GM12875 (cell line): ENCODE measurements around the gene OTUD3.
"Not testable (repeated sequence)": the region's sequence is repeated elsewhere in the genome, so short reads cannot be mapped to it uniquely, and the experiment has no call there.

Source experiments
- H3K4me3 ChIP-seq: one replicate; pipeline ENCODE4 v1.5.1; 2011; ENCODE audit warnings: low read depth, low read length, control low read depth
- TF ChIP-seq, protein P1 (sequence below): IDR thresholded peaks from 2 replicates; pipeline ENCODE4 v1.5.1; 2011; ENCODE audit warnings: low read depth, mild to moderate bottlenecking, control low read depth, inconsistent platforms, low read length, moderate library complexity, borderline replicate concordance; ENCODE audit not compliant: insufficient read depth

OTUD3 gene

DNA sequence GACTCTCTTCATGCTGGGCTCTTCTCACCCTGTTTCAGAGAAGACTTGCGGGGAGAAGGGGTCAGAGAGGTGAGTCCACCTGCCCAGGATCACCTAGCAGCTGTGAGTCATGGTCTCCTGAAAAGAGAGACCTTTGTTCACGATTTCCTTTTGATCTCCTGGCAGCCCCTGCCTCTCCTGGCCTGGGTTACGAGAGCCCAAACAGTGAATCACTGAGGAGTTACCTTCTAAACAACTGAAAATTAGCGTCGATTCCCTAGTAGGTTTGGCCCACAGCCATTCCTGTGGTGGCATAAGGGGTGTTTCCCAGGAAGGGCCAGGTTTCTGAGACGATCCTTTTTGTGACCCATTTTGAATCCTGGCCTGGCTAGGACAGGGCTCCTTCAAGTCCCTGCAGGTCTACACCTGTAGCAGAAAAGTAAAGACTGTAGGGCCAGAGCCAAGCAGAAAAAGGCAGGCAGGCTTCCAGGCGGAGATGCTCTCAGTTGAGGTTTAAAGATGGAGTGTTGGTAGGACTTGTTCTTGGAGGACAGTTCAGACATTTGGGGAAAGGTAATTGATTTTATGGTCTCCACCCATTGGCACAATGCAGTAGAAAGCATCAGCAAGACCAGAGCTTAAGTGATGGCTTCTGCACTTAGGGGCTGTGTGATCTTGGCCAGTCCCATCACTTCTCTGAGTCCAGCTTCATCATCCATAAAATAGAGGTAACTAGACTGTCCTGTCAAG lies 43.3 kb downstream of the OTUD3 start:
- no peak overlapping the region for H3K4me3 ChIP-seq
- TF ChIP-seq, protein P1, sequence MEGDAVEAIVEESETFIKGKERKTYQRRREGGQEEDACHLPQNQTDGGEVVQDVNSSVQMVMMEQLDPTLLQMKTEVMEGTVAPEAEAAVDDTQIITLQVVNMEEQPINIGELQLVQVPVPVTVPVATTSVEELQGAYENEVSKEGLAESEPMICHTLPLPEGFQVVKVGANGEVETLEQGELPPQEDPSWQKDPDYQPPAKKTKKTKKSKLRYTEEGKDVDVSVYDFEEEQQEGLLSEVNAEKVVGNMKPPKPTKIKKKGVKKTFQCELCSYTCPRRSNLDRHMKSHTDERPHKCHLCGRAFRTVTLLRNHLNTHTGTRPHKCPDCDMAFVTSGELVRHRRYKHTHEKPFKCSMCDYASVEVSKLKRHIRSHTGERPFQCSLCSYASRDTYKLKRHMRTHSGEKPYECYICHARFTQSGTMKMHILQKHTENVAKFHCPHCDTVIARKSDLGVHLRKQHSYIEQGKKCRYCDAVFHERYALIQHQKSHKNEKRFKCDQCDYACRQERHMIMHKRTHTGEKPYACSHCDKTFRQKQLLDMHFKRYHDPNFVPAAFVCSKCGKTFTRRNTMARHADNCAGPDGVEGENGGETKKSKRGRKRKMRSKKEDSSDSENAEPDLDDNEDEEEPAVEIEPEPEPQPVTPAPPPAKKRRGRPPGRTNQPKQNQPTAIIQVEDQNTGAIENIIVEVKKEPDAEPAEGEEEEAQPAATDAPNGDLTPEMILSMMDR, result no peak

DNA sequence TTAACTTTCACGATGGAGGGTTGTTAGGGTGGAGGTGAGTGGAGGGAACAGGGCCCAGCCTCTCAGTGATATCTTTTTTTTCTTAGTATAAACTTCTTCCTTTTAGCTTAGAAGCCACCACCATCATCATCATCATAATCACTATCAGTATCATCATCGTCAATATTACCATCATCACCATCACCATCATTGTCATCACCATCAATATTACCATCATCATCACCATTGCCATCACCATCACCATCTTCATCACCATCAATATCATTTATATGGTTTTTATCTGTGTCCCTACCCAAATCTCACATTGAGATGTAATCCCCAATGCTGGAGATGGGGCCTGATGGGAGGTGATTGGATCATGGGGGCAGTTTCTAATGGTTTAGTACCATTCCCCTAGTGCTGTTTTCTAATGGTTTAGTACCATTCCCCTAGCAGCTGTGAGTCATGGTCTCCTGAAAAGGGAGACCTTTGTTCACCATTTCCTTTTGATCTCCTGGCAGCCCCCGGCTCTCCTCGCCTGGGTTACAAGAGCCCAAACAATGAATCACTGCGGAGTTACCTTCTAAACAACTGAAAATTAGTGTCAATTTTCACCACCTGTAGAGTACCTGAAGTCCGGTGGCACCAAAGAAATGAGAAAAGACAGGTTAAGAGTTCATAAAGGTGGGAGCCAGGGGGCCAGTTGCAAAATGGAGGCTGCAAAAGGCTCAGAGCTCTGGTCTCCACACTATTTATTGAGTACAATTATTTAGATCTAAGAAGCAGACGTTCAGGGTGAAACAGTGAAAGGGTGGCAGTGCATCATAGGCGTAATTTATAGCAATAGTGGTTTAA lies 44.3 kb downstream of the OTUD3 start:
- TF ChIP-seq, protein P1, result no peak
- H3K4me3 ChIP-seq, result no peak overlapping the region

DNA sequence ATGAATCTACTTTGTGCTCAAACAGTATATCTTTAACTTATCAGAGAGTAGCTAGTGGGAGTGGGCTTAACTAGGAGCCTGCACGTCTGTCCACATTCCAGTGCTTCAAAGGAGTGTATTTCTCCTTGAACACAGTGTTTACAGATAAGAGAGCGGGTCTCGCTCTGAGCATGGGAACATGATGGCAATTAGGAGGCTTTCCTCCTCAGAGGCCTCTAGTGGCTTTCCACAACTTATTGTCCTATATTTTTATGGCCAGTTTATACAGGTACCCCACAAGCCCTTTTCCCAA lies 44.9 kb downstream of the OTUD3 start:
- not testable (repeated sequence) for H3K4me3 ChIP-seq

DNA sequence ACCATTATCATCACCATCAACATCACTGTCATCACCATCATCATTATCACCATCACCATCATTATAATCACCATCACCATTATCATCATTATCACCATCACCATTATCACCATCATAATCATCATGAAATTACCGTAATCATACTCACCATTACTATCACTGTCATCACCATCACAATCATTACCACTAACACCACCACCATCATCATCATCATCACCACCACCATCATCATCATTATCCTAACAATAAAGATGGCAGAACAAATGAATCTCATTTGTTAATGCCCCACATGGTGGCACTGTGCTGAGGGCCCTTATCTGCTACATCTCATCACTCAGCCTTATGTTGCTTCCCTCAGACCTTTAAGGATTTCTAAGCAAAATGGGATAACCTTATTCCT lies 50.7 kb downstream of the OTUD3 start:
- H3K4me3 ChIP-seq, result no peak overlapping the region
- TF ChIP-seq, protein P1, result no peak

DNA sequence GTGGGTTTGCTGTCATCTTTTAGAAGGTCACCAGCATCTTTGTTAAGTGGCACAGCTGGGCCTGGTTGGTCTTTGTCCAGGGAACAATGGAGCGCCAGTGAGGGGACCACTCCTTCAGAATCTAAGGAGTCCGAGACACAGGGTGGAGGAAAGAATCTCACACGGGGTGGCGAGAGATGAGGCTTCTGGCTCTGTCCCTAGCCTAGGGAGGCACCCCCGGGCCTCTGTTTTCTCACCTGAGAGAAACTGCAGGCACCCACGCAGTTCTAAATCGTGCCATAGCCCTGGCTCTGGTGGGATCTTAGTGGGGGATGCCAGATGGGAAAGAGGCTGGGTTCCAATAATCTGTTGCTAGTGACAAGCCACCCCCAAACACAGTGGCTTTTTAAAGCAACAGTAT lies 52.1 kb downstream of the OTUD3 start:
- H3K4me3 ChIP-seq, result no peak overlapping the region
- TF ChIP-seq, protein P1, result no peak

DNA sequence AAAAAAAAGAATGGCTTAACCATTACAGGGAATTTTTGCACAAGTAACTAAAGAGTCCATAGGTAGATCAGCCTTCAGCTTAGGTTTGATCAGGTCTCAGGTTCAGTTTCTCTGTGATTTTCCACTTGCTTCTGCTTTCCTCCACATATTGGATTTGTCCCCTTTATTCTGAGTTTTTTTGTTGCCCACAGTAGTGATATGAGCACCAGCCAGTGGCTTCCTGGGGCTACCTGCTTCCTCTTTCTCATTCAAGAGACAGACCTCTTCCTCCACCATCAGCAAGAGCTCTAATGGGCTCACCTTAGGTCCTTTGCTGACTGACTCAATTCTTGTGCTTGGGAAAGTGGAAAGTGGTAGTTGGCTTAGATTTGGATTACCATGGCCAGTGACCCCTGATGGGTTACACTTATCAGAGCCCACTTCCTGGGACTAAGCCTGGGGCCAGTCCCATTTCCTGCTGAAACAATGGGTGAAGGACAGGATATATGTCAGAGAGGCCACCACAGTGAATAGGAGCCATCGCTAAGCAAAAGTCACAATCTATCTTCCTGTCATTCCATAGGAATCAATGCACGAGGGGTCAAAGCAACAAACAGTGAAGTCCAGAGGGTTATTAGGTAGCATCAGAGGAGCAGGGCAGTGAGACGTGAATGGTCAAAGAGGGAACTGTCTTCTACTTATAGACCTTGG lies 54.0 kb downstream of the OTUD3 start:
- H3K4me3 ChIP-seq, result no peak overlapping the region
- TF ChIP-seq, protein P1, result no peak

DNA sequence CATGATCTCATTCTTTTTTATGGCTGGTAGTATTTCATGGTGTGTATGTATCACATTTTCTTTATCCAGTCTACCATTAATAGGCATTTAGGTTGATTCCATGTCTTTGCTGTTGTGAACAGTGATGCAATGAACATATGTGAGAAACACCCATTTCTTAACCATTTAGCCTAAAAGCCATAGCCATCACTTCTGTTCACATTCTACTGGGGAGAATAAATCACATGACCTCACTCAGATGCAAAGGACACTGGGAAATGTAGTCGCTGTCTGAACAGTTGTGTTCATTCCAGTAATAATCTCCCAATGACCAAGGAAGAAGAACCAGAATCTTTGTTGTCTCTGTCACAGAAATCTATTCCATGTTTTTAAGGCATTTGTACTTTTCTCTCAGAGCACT lies 56.3 kb downstream of the OTUD3 start:
- TF ChIP-seq, protein P1, result no peak

More for the DNA sequence above, 56.3 kb downstream of the OTUD3 start:
- no peak overlapping the region for H3K4me3 ChIP-seq
